RWPE2 (cell line): ENCODE data around the gene ADAM11.

Experiments used
- ATAC-seq: fragments of 200-7000 bp; cut with Tn5 transposase; 3 replicates; pipeline ENCODE4 v1.9.1; 2021; ENCODE audit warnings: low read depth
- DNase-seq: peaks from one replicate; pipeline ENCODE4 v3.0.0-alpha.2; 2020; ENCODE audit warnings: low spot score
- H3K27ac ChIP-seq: fragments of 450-650 bp; 2 replicates; pipeline ENCODE4 v1.5.1; 2017; ENCODE audit warnings: mild to moderate bottlenecking; ENCODE audit not compliant: poor library complexity, severe bottlenecking
- H3K27me3 ChIP-seq: fragments of 250-450 bp; sonication (Bioruptor Pico); 2 replicates; pipeline ENCODE4 v1.5.1; 2021; ENCODE audit warnings: mild to moderate bottlenecking, moderate library complexity; ENCODE audit not compliant: insufficient read depth, poor library complexity, severe bottlenecking
- H3K36me3 ChIP-seq: fragments of 250-450 bp; sonication (Bioruptor Pico); 2 replicates; pipeline ENCODE4 v1.5.1; 2020; ENCODE audit warnings: low read depth, mild to moderate bottlenecking, moderate library complexity
- H3K4me1 ChIP-seq: fragments of 250-450 bp; sonication (Bioruptor Pico); 2 replicates; pipeline ENCODE4 v1.5.1; 2021; ENCODE audit warnings: mild to moderate bottlenecking, moderate library complexity; ENCODE audit not compliant: insufficient read depth, poor library complexity, severe bottlenecking
- H3K4me3 ChIP-seq: fragments of 250-450 bp; sonication (Bioruptor Pico); 2 replicates; pipeline ENCODE4 v1.5.1; 2021; ENCODE audit warnings: mild to moderate bottlenecking, moderate library complexity; ENCODE audit not compliant: severe bottlenecking
- H3K9me3 ChIP-seq: fragments of 250-450 bp; sonication (Bioruptor Pico); 2 replicates; pipeline ENCODE4 v1.5.1; 2021; ENCODE audit warnings: mild to moderate bottlenecking, moderate library complexity; ENCODE audit not compliant: severe bottlenecking
- CTCF ChIP-seq: fragments of 450-650 bp; IDR thresholded peaks from one replicate; pipeline ENCODE4 v1.5.1; 2017; ENCODE audit warnings: mild to moderate bottlenecking, moderate library complexity; ENCODE audit not compliant: poor library complexity, severe bottlenecking

ADAM11 gene

GRCh38 chr17:44829523-44830358 lies 71.0 kb downstream of the ADAM11 start, which contains the start of gene GJC1:
Gene GJC1, minus strand, starts transcription at chr17:44830287. Its CDS starts 24,470 bp downstream, at chr17:44805817.
- peaks cover 13% of the 10 kb centered on the region for H3K4me1 ChIP-seq
- no peak for DNase-seq
- H3K27ac ChIP-seq: peak within 1 kb of the TSS; percentile 61
- peak within 1 kb of the TSS; percentile 89 for H3K4me3 ChIP-seq
- ATAC-seq: peak; percentile 54
- no peak for TF ChIP-seq CTCF
- H3K9me3 ChIP-seq: no peaks in the 10 kb centered on the region
- H3K36me3 ChIP-seq: no peaks in the 10 kb centered on the region
- no peaks in the 10 kb centered on the region for H3K27me3 ChIP-seq

GRCh38 chr17:44830359-44831288 lies 71.8 kb downstream of the ADAM11 start:
- Histone ChIP-seq H3K9me3 (no peaks in the 10 kb centered on the region), H3K27me3 (no peaks in the 10 kb centered on the region), H3K36me3 (no peaks in the 10 kb centered on the region), H3K27ac (peak overlapping the region; percentile 61), H3K4me1 (peaks cover 13% of the 10 kb centered on the region), H3K4me3 (peak overlapping the region; percentile 89)
- no peak for TF ChIP-seq CTCF
- peak; percentile 56 for ATAC-seq
- no peak for DNase-seq

- Histone ChIP-seq H3K9me3 (no peaks in the 10 kb centered on the region), H3K27me3 (no peaks in the 10 kb centered on the region), H3K36me3 (no peaks in the 10 kb centered on the region), H3K4me3 (no peak overlapping the region), H3K27ac (no peak overlapping the region), H3K4me1 (peaks cover 13% of the 10 kb centered on the region)
- ATAC-seq: no peak
- no peak for DNase-seq
- no peak for TF ChIP-seq CTCF
Measured at GRCh38 chr17:44831371-44831770, 72.6 kb downstream of the ADAM11 start.
